HepG2 (cell line): ENCODE data around the gene GLRX5. TPM values are rescaled to one million over a fixed set of nuclear protein-coding genes. Genes with fewer than 3 reads are reported as not detected.
A peak's percentile ranks its signal among the peaks of the same experiment; 100 is the strongest.

Experiments
- EED ChIP-seq: sonication (generic); formaldehyde crosslinking; IDR thresholded peaks from 2 replicates; pipeline ENCODE4 v1.5.0; 2020; ENCODE audit warnings: mild to moderate bottlenecking, missing genetic modification reagents
- FOXC1 ChIP-seq: sonication (generic); formaldehyde crosslinking; IDR thresholded peaks from 2 replicates; pipeline ENCODE4 v1.8.0; 2022; ENCODE audit warnings: mild to moderate bottlenecking, missing genetic modification reagents, borderline replicate concordance
- GABPB1 ChIP-seq: IDR thresholded peaks from 2 replicates; pipeline ENCODE4 v1.6.1; 2016; ENCODE audit warnings: mild to moderate bottlenecking, missing genetic modification reagents, moderate library complexity, missing compliant biosample characterization
- GATAD1 ChIP-seq: IDR thresholded peaks from 2 replicates; pipeline ENCODE4 v1.6.1; 2016; ENCODE audit warnings: missing genetic modification reagents, missing compliant biosample characterization
- GTF2F1 ChIP-seq: fragments of 150-350 bp; IDR thresholded peaks from 2 replicates; pipeline ENCODE4 v1.6.1; 2014; ENCODE audit warnings: low read length
- GZF1 ChIP-seq: sonication (generic); formaldehyde crosslinking; IDR thresholded peaks from 2 replicates; pipeline ENCODE4 v1.5.1; 2020; ENCODE audit warnings: mild to moderate bottlenecking, missing genetic modification reagents
- HES4 ChIP-seq: sonication (generic); formaldehyde crosslinking; IDR thresholded peaks from 2 replicates; pipeline ENCODE4 v1.9.0; 2021; ENCODE audit warnings: mild to moderate bottlenecking, missing genetic modification reagents, borderline replicate concordance
- HMG20A ChIP-seq: IDR thresholded peaks from 2 replicates; pipeline ENCODE4 v1.6.1; 2016; ENCODE audit warnings: borderline replicate concordance
- KDM2A ChIP-seq: sonication (generic); formaldehyde crosslinking; IDR thresholded peaks from 2 replicates; pipeline ENCODE4 v1.4.0; 2020; ENCODE audit warnings: low read depth, missing genetic modification reagents, borderline replicate concordance
- NKX3-1 ChIP-seq: sonication (generic); formaldehyde crosslinking; IDR thresholded peaks from 2 replicates; pipeline ENCODE4 v1.5.0; 2020; ENCODE audit warnings: missing genetic modification reagents
- ONECUT2 ChIP-seq: sonication (generic); formaldehyde crosslinking; IDR thresholded peaks from 2 replicates; pipeline ENCODE4 v1.4.0; 2020; ENCODE audit warnings: missing genetic modification reagents
- PITX1 ChIP-seq: sonication (generic); formaldehyde crosslinking; IDR thresholded peaks from 2 replicates; pipeline ENCODE4 v1.5.1; 2020; ENCODE audit warnings: mild to moderate bottlenecking, missing genetic modification reagents
- SOX13 ChIP-seq, 3 experiments: fragments of 450-650 bp in 1 of 3; sonication (generic) in 1 of 3; formaldehyde crosslinking in 1 of 3; IDR thresholded peaks in 2 of 3; conservative IDR thresholded peaks in 1 of 3; 2 replicates each; pipeline versions ENCODE4 v1.5.0 to v1.6.1; 2016 to 2020; ENCODE audit warnings: antibody characterized with exemption in 1 of 3, mild to moderate bottlenecking in 1 of 3, missing compliant biosample characterization in 1 of 3, missing genetic modification reagents in 1 of 3, moderate library complexity in 1 of 3
- ZNF766 ChIP-seq: sonication (generic); formaldehyde crosslinking; IDR thresholded peaks from 2 replicates; pipeline ENCODE4 v1.5.0; 2020; ENCODE audit warnings: missing genetic modification reagents, borderline replicate concordance
- polyA plus RNA-seq, 8 experiments: library from polyadenylated mRNA; depleted of rRNA in 3 of 8; stranded (reverse) in 7 of 8; unstranded in 1 of 8; fragments of >200 nt; fragmentation: Illumina TruSeq in 4 of 8; extraction: Trizol in 4 of 8; gene quantifications; 2 replicates each; pipeline versions ENCODE4 v1.2.1 to v1.2.3, GENCODE V29; 2011 to 2016; ENCODE audit warnings: low read depth in 4 of 8, missing spikeins in 1 of 8, mixed read lengths in 1 of 8; ENCODE audit not compliant: insufficient read depth in 1 of 8
- total RNA-seq, 5 experiments: library from RNA; depleted of rRNA; stranded (reverse); fragments of >200 nt; fragmentation: Illumina TruSeq; extraction: Trizol; gene quantifications; 2 replicates each; pipeline ENCODE4 v1.2.3, GENCODE V29; 2016; ENCODE audit warnings: low read depth in 1 of 5
- TF ChIP-seq, protein P1 (sequence below): sonication (generic); formaldehyde crosslinking; conservative IDR thresholded peaks from 2 replicates; pipeline ENCODE4 v1.8.0; 2022; ENCODE audit warnings: missing genetic modification reagents
- TF ChIP-seq, protein P2 (sequence below): sonication (generic); formaldehyde crosslinking; IDR thresholded peaks from 2 replicates; pipeline ENCODE4 v1.8.0; 2022; ENCODE audit warnings: low read depth, missing genetic modification reagents
- TF ChIP-seq, protein P3 (sequence below): fragments of 450-650 bp; IDR thresholded peaks from 2 replicates; pipeline ENCODE4 v1.6.1; 2016
- TF ChIP-seq, protein P4 (sequence below): sonication (generic); formaldehyde crosslinking; conservative IDR thresholded peaks from 2 replicates; pipeline ENCODE4 v1.8.0; 2022; ENCODE audit warnings: mild to moderate bottlenecking, moderate library complexity, missing genetic modification reagents
- TF ChIP-seq, protein P5 (sequence below): sonication (generic); formaldehyde crosslinking; IDR thresholded peaks from 2 replicates; pipeline ENCODE4 v1.5.1; 2020; ENCODE audit warnings: missing genetic modification reagents, mild to moderate bottlenecking, borderline replicate concordance

Gene GLRX5
- total and polyA plus RNA-seq, 2 of the 13 experiments (the other 11 are each of a cell fraction or from before 2014, with no cell fraction given), result 122 to 146 TPM

DNA sequence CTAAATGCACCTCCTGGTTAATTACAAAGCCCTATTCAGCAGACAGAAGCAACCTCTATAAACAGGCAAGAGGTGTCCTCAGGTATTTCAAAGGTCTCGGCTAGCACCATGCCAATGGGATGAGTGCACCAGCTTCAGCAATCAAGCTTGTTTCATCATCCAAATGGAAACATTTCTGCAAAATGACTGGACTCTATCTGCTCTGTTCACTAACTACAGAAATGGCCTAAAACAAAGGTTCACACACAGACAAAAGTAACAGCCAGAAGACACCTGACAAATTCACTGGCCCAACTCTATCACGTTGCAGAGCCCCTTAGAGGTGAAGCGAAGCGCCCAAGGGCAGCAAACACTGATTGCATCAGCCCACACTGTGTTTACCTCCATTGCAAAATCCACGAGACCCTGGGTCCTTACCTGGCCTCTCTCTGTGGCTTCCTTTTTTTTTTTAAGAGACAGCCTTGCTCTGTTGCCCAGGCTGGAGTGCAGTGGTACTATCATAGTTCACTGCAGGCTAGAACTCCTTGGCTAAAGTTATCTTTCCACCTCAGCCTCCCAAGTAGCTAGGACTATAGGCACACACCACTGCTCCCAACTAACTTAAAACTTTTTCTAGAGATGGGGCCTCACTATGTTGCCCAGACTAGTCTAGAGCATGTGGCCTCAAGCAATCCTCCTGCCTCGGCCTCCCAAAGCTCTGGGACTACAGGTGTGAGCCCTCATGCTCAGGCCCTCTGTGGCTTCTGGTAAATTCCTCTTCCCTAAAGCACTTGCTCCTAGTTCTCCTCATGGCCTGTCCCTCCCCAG, 9.9 kb upstream of the GLRX5 start (continued):
- TF ChIP-seq ZNF766 (peak; percentile 36; the same call in 1 of the 2 replicates), GTF2F1 (no peak), GZF1 (CRISPR knock-in tag) (no peak), HES4 (CRISPR knock-in tag) (0 out of 2 replicates have a peak, but pooled peaks have one; percentile 26), GATAD1 (CRISPR knock-in tag) (peak; percentile 60), ONECUT2 (CRISPR knock-in tag) (no peak), EED (CRISPR knock-in tag) (no peak), KDM2A (peak; percentile 82), SOX13 (IDR thresholded peaks at IDR 0.05) (peak; percentile 91), SOX13 (CRISPR knock-in tag; conservative IDR thresholded peaks at IDR 0.05 in 1 of 2, IDR thresholded peaks at IDR 0.05 in 1 of 2) (peak in 1 of 2 experiments; percentile 95; a peak in 2 of 4 replicates), PITX1 (CRISPR knock-in tag) (peak; percentile 76), GABPB1 (CRISPR knock-in tag) (peak; percentile 66), NKX3-1 (CRISPR knock-in tag) (no peak), FOXC1 (peak; percentile 77), HMG20A (peak; percentile 83)
- TF ChIP-seq, protein P1, sequence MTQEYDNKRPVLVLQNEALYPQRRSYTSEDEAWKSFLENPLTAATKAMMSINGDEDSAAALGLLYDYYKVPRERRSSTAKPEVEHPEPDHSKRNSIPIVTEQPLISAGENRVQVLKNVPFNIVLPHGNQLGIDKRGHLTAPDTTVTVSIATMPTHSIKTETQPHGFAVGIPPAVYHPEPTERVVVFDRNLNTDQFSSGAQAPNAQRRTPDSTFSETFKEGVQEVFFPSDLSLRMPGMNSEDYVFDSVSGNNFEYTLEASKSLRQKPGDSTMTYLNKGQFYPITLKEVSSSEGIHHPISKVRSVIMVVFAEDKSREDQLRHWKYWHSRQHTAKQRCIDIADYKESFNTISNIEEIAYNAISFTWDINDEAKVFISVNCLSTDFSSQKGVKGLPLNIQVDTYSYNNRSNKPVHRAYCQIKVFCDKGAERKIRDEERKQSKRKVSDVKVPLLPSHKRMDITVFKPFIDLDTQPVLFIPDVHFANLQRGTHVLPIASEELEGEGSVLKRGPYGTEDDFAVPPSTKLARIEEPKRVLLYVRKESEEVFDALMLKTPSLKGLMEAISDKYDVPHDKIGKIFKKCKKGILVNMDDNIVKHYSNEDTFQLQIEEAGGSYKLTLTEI, result no peak
- TF ChIP-seq, protein P2, sequence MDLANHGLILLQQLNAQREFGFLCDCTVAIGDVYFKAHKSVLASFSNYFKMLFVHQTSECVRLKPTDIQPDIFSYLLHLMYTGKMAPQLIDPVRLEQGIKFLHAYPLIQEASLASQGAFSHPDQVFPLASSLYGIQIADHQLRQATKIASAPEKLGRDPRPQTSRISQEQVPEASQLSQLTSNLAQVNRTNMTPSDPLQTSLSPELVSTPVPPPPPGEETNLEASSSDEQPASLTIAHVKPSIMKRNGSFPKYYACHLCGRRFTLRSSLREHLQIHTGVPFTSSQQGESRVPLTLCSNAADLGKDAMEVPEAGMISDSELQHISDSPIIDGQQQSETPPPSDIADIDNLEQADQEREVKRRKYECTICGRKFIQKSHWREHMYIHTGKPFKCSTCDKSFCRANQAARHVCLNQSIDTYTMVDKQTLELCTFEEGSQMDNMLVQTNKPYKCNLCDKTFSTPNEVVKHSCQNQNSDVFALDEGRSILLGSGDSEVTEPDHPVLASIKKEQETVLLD (CRISPR knock-in tag), result no peak
- TF ChIP-seq, protein P3, sequence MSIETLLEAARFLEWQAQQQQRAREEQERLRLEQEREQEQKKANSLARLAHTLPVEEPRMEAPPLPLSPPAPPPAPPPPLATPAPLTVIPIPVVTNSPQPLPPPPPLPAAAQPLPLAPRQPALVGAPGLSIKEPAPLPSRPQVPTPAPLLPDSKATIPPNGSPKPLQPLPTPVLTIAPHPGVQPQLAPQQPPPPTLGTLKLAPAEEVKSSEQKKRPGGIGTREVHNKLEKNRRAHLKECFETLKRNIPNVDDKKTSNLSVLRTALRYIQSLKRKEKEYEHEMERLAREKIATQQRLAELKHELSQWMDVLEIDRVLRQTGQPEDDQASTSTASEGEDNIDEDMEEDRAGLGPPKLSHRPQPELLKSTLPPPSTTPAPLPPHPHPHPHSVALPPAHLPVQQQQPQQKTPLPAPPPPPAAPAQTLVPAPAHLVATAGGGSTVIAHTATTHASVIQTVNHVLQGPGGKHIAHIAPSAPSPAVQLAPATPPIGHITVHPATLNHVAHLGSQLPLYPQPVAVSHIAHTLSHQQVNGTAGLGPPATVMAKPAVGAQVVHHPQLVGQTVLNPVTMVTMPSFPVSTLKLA, result peak; percentile 42
- TF ChIP-seq, protein P4, sequence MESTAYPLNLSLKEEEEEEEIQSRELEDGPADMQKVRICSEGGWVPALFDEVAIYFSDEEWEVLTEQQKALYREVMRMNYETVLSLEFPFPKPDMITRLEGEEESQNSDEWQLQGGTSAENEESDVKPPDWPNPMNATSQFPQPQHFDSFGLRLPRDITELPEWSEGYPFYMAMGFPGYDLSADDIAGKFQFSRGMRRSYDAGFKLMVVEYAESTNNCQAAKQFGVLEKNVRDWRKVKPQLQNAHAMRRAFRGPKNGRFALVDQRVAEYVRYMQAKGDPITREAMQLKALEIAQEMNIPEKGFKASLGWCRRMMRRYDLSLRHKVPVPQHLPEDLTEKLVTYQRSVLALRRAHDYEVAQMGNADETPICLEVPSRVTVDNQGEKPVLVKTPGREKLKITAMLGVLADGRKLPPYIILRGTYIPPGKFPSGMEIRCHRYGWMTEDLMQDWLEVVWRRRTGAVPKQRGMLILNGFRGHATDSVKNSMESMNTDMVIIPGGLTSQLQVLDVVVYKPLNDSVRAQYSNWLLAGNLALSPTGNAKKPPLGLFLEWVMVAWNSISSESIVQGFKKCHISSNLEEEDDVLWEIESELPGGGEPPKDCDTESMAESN (CRISPR knock-in tag), result 0 out of 2 replicates have a peak, but pooled peaks have one; percentile 49
- TF ChIP-seq, protein P5, sequence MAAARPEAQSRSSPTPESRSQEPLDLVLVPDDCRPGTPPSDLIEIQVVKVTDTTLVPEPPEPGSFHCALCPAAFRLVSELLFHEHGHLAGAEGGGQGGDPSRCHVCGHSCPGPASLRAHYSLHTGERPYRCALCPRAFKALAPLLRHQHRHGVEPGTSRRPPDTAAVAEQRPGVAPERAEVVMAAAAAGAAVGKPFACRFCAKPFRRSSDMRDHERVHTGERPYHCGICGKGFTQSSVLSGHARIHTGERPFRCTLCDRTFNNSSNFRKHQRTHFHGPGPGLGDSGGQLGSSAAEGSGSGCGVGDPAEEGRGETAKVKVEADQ, result peak; percentile 32; the same call in 1 of the 2 replicates
